HepG2 (cell line): Measurements from ENCODE around the gene TTC19. TPM values are rescaled to one million over a fixed set of nuclear protein-coding genes. Genes with fewer than 3 reads are reported as not detected.

ENCODE experiments used
- CSRNP2 ChIP-seq: sonication (generic); formaldehyde crosslinking; conservative IDR thresholded peaks from 2 replicates; pipeline ENCODE4 v1.8.0; 2022; ENCODE audit warnings: low read depth, missing genetic modification reagents
- FOXA3 ChIP-seq: IDR thresholded peaks from 2 replicates; pipeline ENCODE4 v1.6.1; 2016; ENCODE audit warnings: missing genetic modification reagents, missing compliant biosample characterization
- FOXC1 ChIP-seq: sonication (generic); formaldehyde crosslinking; IDR thresholded peaks from 2 replicates; pipeline ENCODE4 v1.8.0; 2022; ENCODE audit warnings: mild to moderate bottlenecking, missing genetic modification reagents, borderline replicate concordance
- HBP1 ChIP-seq: IDR thresholded peaks from 2 replicates; pipeline ENCODE4 v1.6.1; 2016; ENCODE audit warnings: low read depth, control low read depth
- KLF12 ChIP-seq: sonication (generic); formaldehyde crosslinking; IDR thresholded peaks from 2 replicates; pipeline ENCODE4 v1.4.0; 2020; ENCODE audit warnings: missing genetic modification reagents, borderline replicate concordance
- KMT2B ChIP-seq: IDR thresholded peaks from 2 replicates; pipeline ENCODE4 v1.6.1; 2016; ENCODE audit warnings: missing genetic modification reagents, missing compliant biosample characterization
- NFYC ChIP-seq: IDR thresholded peaks from 2 replicates; pipeline ENCODE4 v1.6.1; 2016; ENCODE audit warnings: missing genetic modification reagents, missing compliant biosample characterization
- NKX3-1 ChIP-seq: sonication (generic); formaldehyde crosslinking; IDR thresholded peaks from 2 replicates; pipeline ENCODE4 v1.5.0; 2020; ENCODE audit warnings: missing genetic modification reagents
- NRL ChIP-seq: sonication (generic); formaldehyde crosslinking; IDR thresholded peaks from 2 replicates; pipeline ENCODE4 v1.5.0; 2020; ENCODE audit warnings: missing genetic modification reagents, mild to moderate bottlenecking, moderate library complexity, borderline replicate concordance
- SP1 ChIP-seq, 2 experiments: fragments of 450-650 bp in 1 of 2; sonication (generic) in 1 of 2; formaldehyde crosslinking in 1 of 2; IDR thresholded peaks; 2 replicates each; pipeline versions ENCODE4 v1.4.0 to v1.6.1; 2016 to 2020; ENCODE audit warnings: missing genetic modification reagents in 1 of 2
- SP2 ChIP-seq: sonication (generic); formaldehyde crosslinking; IDR thresholded peaks from 2 replicates; pipeline ENCODE4 v1.5.1; 2020; ENCODE audit warnings: mild to moderate bottlenecking, missing genetic modification reagents
- TOPORS ChIP-seq: sonication (generic); formaldehyde crosslinking; IDR thresholded peaks from 2 replicates; pipeline ENCODE4 v1.8.0; 2023; ENCODE audit warnings: mild to moderate bottlenecking, missing genetic modification reagents
- YEATS4 ChIP-seq: sonication (generic); formaldehyde crosslinking; IDR thresholded peaks from 2 replicates; pipeline ENCODE4 v1.4.0; 2020; ENCODE audit warnings: missing genetic modification reagents, borderline replicate concordance
- ZEB1 ChIP-seq: IDR thresholded peaks from 2 replicates; pipeline ENCODE4 v1.6.1; 2012; ENCODE audit warnings: mild to moderate bottlenecking, low read depth, inconsistent platforms; ENCODE audit not compliant: insufficient replicate concordance
- ZFX ChIP-seq: sonication (generic); formaldehyde crosslinking; IDR thresholded peaks from 2 replicates; pipeline ENCODE4 v1.4.0; 2020; ENCODE audit warnings: mild to moderate bottlenecking, low read depth, missing genetic modification reagents, moderate library complexity
- ZNF329 ChIP-seq: sonication (generic); formaldehyde crosslinking; IDR thresholded peaks from 2 replicates; pipeline ENCODE4 v1.9.0; 2021; ENCODE audit warnings: low read depth, mild to moderate bottlenecking, missing genetic modification reagents
- ZNF350 ChIP-seq: sonication (generic); formaldehyde crosslinking; IDR thresholded peaks from 2 replicates; pipeline ENCODE4 v1.4.0; 2020; ENCODE audit warnings: mild to moderate bottlenecking, low read depth, missing genetic modification reagents, borderline replicate concordance
- ZNF577 ChIP-seq: sonication (generic); formaldehyde crosslinking; IDR thresholded peaks from 2 replicates; pipeline ENCODE4 v1.4.0; 2020; ENCODE audit warnings: mild to moderate bottlenecking, low read depth, missing genetic modification reagents, borderline replicate concordance
- ZNF704 ChIP-seq: sonication (generic); formaldehyde crosslinking; IDR thresholded peaks from 2 replicates; pipeline ENCODE4 v1.8.1; 2023; ENCODE audit warnings: mild to moderate bottlenecking, inconsistent platforms, moderate library complexity, missing genetic modification reagents, borderline replicate concordance
- ZNF770 ChIP-seq: sonication (generic); formaldehyde crosslinking; IDR thresholded peaks from 2 replicates; pipeline ENCODE4 v1.5.0; 2020; ENCODE audit warnings: mild to moderate bottlenecking, missing genetic modification reagents
- ZNF776 ChIP-seq: sonication (generic); formaldehyde crosslinking; IDR thresholded peaks from 2 replicates; pipeline ENCODE4 v1.4.0; 2020; ENCODE audit warnings: mild to moderate bottlenecking, missing genetic modification reagents
- ZNF792 ChIP-seq: IDR thresholded peaks from 2 replicates; pipeline ENCODE4 v1.6.1; 2016
- ZSCAN31 ChIP-seq: sonication (generic); formaldehyde crosslinking; IDR thresholded peaks from 2 replicates; pipeline ENCODE4 v1.5.0; 2020; ENCODE audit warnings: low read depth, mild to moderate bottlenecking, missing genetic modification reagents
- ZZZ3 ChIP-seq: sonication (generic); formaldehyde crosslinking; IDR thresholded peaks from 2 replicates; pipeline ENCODE4 v1.4.0; 2020; ENCODE audit warnings: missing genetic modification reagents, mild to moderate bottlenecking, borderline replicate concordance
- polyA plus RNA-seq, 8 experiments: library from polyadenylated mRNA; depleted of rRNA in 3 of 8; stranded (reverse) in 7 of 8; unstranded in 1 of 8; fragments of >200 nt; fragmentation: Illumina TruSeq in 4 of 8; extraction: Trizol in 4 of 8; gene quantifications; 2 replicates each; pipeline versions ENCODE4 v1.2.1 to v1.2.3, GENCODE V29; 2011 to 2016; ENCODE audit warnings: low read depth in 4 of 8, missing spikeins in 1 of 8, mixed read lengths in 1 of 8; ENCODE audit not compliant: insufficient read depth in 1 of 8
- total RNA-seq, 5 experiments: library from RNA; depleted of rRNA; stranded (reverse); fragments of >200 nt; fragmentation: Illumina TruSeq; extraction: Trizol; gene quantifications; 2 replicates each; pipeline ENCODE4 v1.2.3, GENCODE V29; 2016; ENCODE audit warnings: low read depth in 1 of 5

TTC19 gene
- total and polyA plus RNA-seq, 2 of the 13 experiments (the other 11 are each of a cell fraction or from before 2014, with no cell fraction given): 4.4 to 24.3 TPM

- TF ChIP-seq NRL (CRISPR knock-in tag): peak; percentile 53; the same call in 1 of the 2 replicates
- no peak for TF ChIP-seq CSRNP2 (CRISPR knock-in tag)
- no peak for TF ChIP-seq KMT2B
- TF ChIP-seq ZNF350: no peak
- no peak for TF ChIP-seq ZNF577
- 0 out of 2 replicates have a peak, but pooled peaks have one; percentile 68 for TF ChIP-seq NKX3-1
- TF ChIP-seq SP1 (IDR thresholded peaks at IDR 0.05): no peak
- no peak for TF ChIP-seq SP1 (CRISPR knock-in tag; IDR thresholded peaks at IDR 0.05)
- 0 out of 2 replicates have a peak, but pooled peaks have one; percentile 7 for TF ChIP-seq KLF12
- TF ChIP-seq ZZZ3 (CRISPR knock-in tag): no peak
- 0 out of 2 replicates have a peak, but pooled peaks have one; percentile 18 for TF ChIP-seq FOXC1 (CRISPR knock-in tag)
- peak; percentile 71 for TF ChIP-seq NFYC (CRISPR knock-in tag)
- TF ChIP-seq ZEB1: peak; percentile 66
- peak; percentile 68 for TF ChIP-seq FOXA3
- TF ChIP-seq ZNF792: 0 out of 2 replicates have a peak, but pooled peaks have one; percentile 14
- TF ChIP-seq ZSCAN31 (CRISPR knock-in tag): 0 out of 2 replicates have a peak, but pooled peaks have one; percentile 12
- peak; percentile 37; the same call in 1 of the 2 replicates for TF ChIP-seq YEATS4 (CRISPR knock-in tag)
- TF ChIP-seq ZNF770 (CRISPR knock-in tag): no peak
- no peak for TF ChIP-seq TOPORS (CRISPR knock-in tag)
- 0 out of 2 replicates have a peak, but pooled peaks have one; percentile 44 for TF ChIP-seq ZNF329
- TF ChIP-seq ZNF704 (CRISPR knock-in tag): no peak
- TF ChIP-seq SP2 (CRISPR knock-in tag): peak; percentile 80
- 0 out of 2 replicates have a peak, but pooled peaks have one; percentile 18 for TF ChIP-seq HBP1 (CRISPR knock-in tag)
- TF ChIP-seq ZFX (CRISPR knock-in tag): peak; percentile 69; the same call in 1 of the 2 replicates
- TF ChIP-seq ZNF776 (CRISPR knock-in tag): no peak
Observed at GRCh38 chr17:15966183-15966878, 33.3 kb upstream of the TTC19 start (continued).
